ENCODE results near the gene COL4A3.

COL4A3 gene

GRCh38 chr2:227256605-227257004 is 92.2 kb downstream of the COL4A3 start:
- Mint-ChIP-seq H3K27ac (no peak overlapping the region), H3K4me1 (ENCODE audit: low read depth) (no peaks in the 10 kb centered on the region), H3K36me3 (ENCODE audit: low read depth) (no peaks in the 10 kb centered on the region), H3K9me3 (no peaks in the 10 kb centered on the region), H3K27me3 (no peaks in the 10 kb centered on the region), H3K4me3 (no peak overlapping the region)
- no peak for DNase-seq

- no peak overlapping the region for H3K4me3 Mint-ChIP-seq
- no peak overlapping the region for H3K27ac Mint-ChIP-seq
- no peaks in the 10 kb centered on the region for H3K4me1 Mint-ChIP-seq (ENCODE audit: low read depth)
- no peaks in the 10 kb centered on the region for H3K36me3 Mint-ChIP-seq (ENCODE audit: low read depth)
- H3K9me3 Mint-ChIP-seq = no peaks in the 10 kb centered on the region
- H3K27me3 Mint-ChIP-seq = no peaks in the 10 kb centered on the region
- no peak for DNase-seq
These were observed 93.4 kb downstream of the COL4A3 start for GRCh38 chr2:227257820-227258219.

GRCh38 chr2:227260041-227260440 is 95.6 kb downstream of the COL4A3 start:
- Mint-ChIP-seq H3K27ac (no peak overlapping the region), H3K27me3 (no peaks in the 10 kb centered on the region), H3K4me3 (no peak overlapping the region), H3K36me3 (ENCODE audit: low read depth) (no peaks in the 10 kb centered on the region), H3K4me1 (ENCODE audit: low read depth) (no peaks in the 10 kb centered on the region), H3K9me3 (no peaks in the 10 kb centered on the region)
- no peak for DNase-seq

- Mint-ChIP-seq H3K27me3 (no peaks in the 10 kb centered on the region), H3K27ac (no peak overlapping the region), H3K9me3 (no peaks in the 10 kb centered on the region), H3K4me3 (no peak overlapping the region), H3K36me3 (ENCODE audit: low read depth) (no peaks in the 10 kb centered on the region), H3K4me1 (ENCODE audit: low read depth) (no peaks in the 10 kb centered on the region)
- DNase-seq = no peak
These were observed 103.1 kb downstream of the COL4A3 start for GRCh38 chr2:227267410-227268115.

GRCh38 chr2:227280895-227281294 is 116.5 kb downstream of the COL4A3 start:
- Mint-ChIP-seq H3K27me3 (no peaks in the 10 kb centered on the region), H3K36me3 (ENCODE audit: low read depth) (no peaks in the 10 kb centered on the region), H3K4me3 (no peak overlapping the region), H3K9me3 (no peaks in the 10 kb centered on the region), H3K4me1 (ENCODE audit: low read depth) (no peaks in the 10 kb centered on the region), H3K27ac (no peak overlapping the region)
- no peak for DNase-seq

- H3K36me3 Mint-ChIP-seq (ENCODE audit: low read depth) = no peaks in the 10 kb centered on the region
- H3K9me3 Mint-ChIP-seq = no peaks in the 10 kb centered on the region
- no peak overlapping the region for H3K4me3 Mint-ChIP-seq
- no peak for DNase-seq
- H3K4me1 Mint-ChIP-seq (ENCODE audit: low read depth) = no peaks in the 10 kb centered on the region
- no peaks in the 10 kb centered on the region for H3K27me3 Mint-ChIP-seq
- no peak overlapping the region for H3K27ac Mint-ChIP-seq
These were observed 121.4 kb downstream of the COL4A3 start for GRCh38 chr2:227285741-227286236.

- no peak for DNase-seq
- H3K4me1 Mint-ChIP-seq (ENCODE audit: low read depth) = no peaks in the 10 kb centered on the region
- no peak overlapping the region for H3K27ac Mint-ChIP-seq
- H3K9me3 Mint-ChIP-seq = no peaks in the 10 kb centered on the region
- H3K27me3 Mint-ChIP-seq = no peaks in the 10 kb centered on the region
- no peak overlapping the region for H3K4me3 Mint-ChIP-seq
- no peaks in the 10 kb centered on the region for H3K36me3 Mint-ChIP-seq (ENCODE audit: low read depth)
These were observed 123.3 kb downstream of the COL4A3 start for GRCh38 chr2:227287771-227288170.

- H3K9me3 Mint-ChIP-seq = no peaks in the 10 kb centered on the region
- no peak for DNase-seq
- no peaks in the 10 kb centered on the region for H3K27me3 Mint-ChIP-seq
- H3K4me1 Mint-ChIP-seq (ENCODE audit: low read depth) = no peaks in the 10 kb centered on the region
- H3K4me3 Mint-ChIP-seq = no peak overlapping the region
- H3K36me3 Mint-ChIP-seq (ENCODE audit: low read depth) = no peaks in the 10 kb centered on the region
- H3K27ac Mint-ChIP-seq = no peak overlapping the region
These were observed 127.9 kb downstream of the COL4A3 start for GRCh38 chr2:227292314-227292713.

- Mint-ChIP-seq H3K36me3 (ENCODE audit: low read depth) (no peaks in the 10 kb centered on the region), H3K4me3 (no peak overlapping the region), H3K4me1 (ENCODE audit: low read depth) (no peaks in the 10 kb centered on the region), H3K9me3 (no peaks in the 10 kb centered on the region), H3K27me3 (no peaks in the 10 kb centered on the region), H3K27ac (no peak overlapping the region)
- no peak for DNase-seq
These were observed 129.1 kb downstream of the COL4A3 start for GRCh38 chr2:227293531-227293930.

- H3K9me3 Mint-ChIP-seq = no peaks in the 10 kb centered on the region
- no peak overlapping the region for H3K4me3 Mint-ChIP-seq
- no peak for DNase-seq
- no peaks in the 10 kb centered on the region for H3K4me1 Mint-ChIP-seq (ENCODE audit: low read depth)
- no peaks in the 10 kb centered on the region for H3K36me3 Mint-ChIP-seq (ENCODE audit: low read depth)
- H3K27ac Mint-ChIP-seq = no peak overlapping the region
- H3K27me3 Mint-ChIP-seq = no peaks in the 10 kb centered on the region
These were observed 131.4 kb downstream of the COL4A3 start for GRCh38 chr2:227295806-227296205.

GRCh38 chr2:227296671-227297405 is 132.4 kb downstream of the COL4A3 start:
- Mint-ChIP-seq H3K4me3 (no peak overlapping the region), H3K9me3 (no peaks in the 10 kb centered on the region), H3K36me3 (ENCODE audit: low read depth) (no peaks in the 10 kb centered on the region), H3K27me3 (no peaks in the 10 kb centered on the region), H3K27ac (no peak overlapping the region), H3K4me1 (ENCODE audit: low read depth) (no peaks in the 10 kb centered on the region)
- no peak for DNase-seq

GRCh38 chr2:227301523-227301922 is 137.1 kb downstream of the COL4A3 start:
- no peak overlapping the region for H3K4me3 Mint-ChIP-seq
- DNase-seq = no peak
- H3K4me1 Mint-ChIP-seq (ENCODE audit: low read depth) = no peaks in the 10 kb centered on the region
- H3K9me3 Mint-ChIP-seq = no peaks in the 10 kb centered on the region
- no peaks in the 10 kb centered on the region for H3K36me3 Mint-ChIP-seq (ENCODE audit: low read depth)
- H3K27ac Mint-ChIP-seq = no peak overlapping the region
- no peaks in the 10 kb centered on the region for H3K27me3 Mint-ChIP-seq

- Mint-ChIP-seq H3K36me3 (ENCODE audit: low read depth) (no peaks in the 10 kb centered on the region), H3K27me3 (no peaks in the 10 kb centered on the region), H3K9me3 (no peaks in the 10 kb centered on the region), H3K4me1 (ENCODE audit: low read depth) (no peaks in the 10 kb centered on the region), H3K4me3 (no peak overlapping the region), H3K27ac (no peak overlapping the region)
- no peak for DNase-seq
These were observed 144.4 kb downstream of the COL4A3 start for GRCh38 chr2:227308784-227309183.

- no peaks in the 10 kb centered on the region for H3K4me1 Mint-ChIP-seq (ENCODE audit: low read depth)
- no peak for DNase-seq
- no peak overlapping the region for H3K4me3 Mint-ChIP-seq
- no peak overlapping the region for H3K27ac Mint-ChIP-seq
- H3K9me3 Mint-ChIP-seq = no peaks in the 10 kb centered on the region
- H3K36me3 Mint-ChIP-seq (ENCODE audit: low read depth) = no peaks in the 10 kb centered on the region
- no peaks in the 10 kb centered on the region for H3K27me3 Mint-ChIP-seq
These were observed 146.3 kb downstream of the COL4A3 start for GRCh38 chr2:227310756-227311110.

GRCh38 chr2:227311861-227312506 is 147.6 kb downstream of the COL4A3 start:
- H3K27me3 Mint-ChIP-seq = no peaks in the 10 kb centered on the region

More at GRCh38 chr2:227311861-227312506, 147.6 kb downstream of the COL4A3 start:
- Mint-ChIP-seq H3K9me3 (no peaks in the 10 kb centered on the region), H3K4me3 (no peak overlapping the region), H3K4me1 (ENCODE audit: low read depth) (no peaks in the 10 kb centered on the region), H3K27ac (no peak overlapping the region), H3K36me3 (ENCODE audit: low read depth) (no peaks in the 10 kb centered on the region)
- no peak for DNase-seq
